T follicular helper cell (primary cell): Measurements from ENCODE around the gene FOXM1.
"Not testable (repeated sequence)": the region's sequence is repeated elsewhere in the genome, so short reads cannot be mapped to it uniquely, and the experiment has no call there.

Experiments used
- DNase-seq: peaks from one replicate; pipeline ENCODE4 v3.0.0-alpha.2; 2020; ENCODE audit warnings: low read depth

Gene FOXM1

DNA sequence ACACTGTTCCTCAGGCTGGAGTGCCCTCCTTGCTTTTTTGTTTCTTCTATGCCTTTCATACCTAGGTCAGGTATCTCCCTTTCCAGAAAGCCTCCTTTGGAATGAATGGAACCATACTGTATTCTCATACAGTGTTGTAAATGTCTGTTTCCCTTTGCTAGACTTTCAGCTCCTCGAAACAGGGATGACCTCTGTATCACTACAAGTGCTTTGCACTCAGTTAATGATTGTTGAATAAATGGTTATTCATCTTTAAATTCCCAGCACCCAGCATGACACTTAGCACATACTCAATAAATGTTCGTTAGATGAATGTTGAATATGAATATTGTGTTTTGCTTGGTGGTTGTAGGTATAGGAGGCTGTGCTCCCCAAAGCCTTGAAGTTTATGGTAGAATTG, 7.8 kb upstream of the FOXM1 start:
- no peak for DNase-seq

DNA sequence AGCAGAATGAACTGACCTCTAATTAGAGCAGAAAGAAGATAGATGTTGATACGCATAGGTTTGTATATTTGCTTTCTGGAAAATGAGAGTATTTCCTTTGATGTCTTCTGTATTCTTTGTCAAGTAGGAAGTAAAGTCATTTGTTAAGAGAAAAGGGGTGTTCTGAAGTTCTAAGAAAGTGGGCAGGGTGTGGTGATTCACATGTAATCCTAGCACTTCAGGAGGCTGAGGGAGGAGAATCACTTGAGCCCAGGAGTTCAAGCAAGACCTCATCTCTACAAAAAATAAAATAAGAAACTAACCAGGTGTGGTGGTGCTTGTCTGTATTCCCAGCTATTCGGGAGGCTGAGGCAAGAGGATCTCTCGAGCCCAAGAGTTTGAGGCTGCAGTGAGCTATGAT, 2.9 kb upstream of the FOXM1 start:
- DNase-seq = no peak

DNA sequence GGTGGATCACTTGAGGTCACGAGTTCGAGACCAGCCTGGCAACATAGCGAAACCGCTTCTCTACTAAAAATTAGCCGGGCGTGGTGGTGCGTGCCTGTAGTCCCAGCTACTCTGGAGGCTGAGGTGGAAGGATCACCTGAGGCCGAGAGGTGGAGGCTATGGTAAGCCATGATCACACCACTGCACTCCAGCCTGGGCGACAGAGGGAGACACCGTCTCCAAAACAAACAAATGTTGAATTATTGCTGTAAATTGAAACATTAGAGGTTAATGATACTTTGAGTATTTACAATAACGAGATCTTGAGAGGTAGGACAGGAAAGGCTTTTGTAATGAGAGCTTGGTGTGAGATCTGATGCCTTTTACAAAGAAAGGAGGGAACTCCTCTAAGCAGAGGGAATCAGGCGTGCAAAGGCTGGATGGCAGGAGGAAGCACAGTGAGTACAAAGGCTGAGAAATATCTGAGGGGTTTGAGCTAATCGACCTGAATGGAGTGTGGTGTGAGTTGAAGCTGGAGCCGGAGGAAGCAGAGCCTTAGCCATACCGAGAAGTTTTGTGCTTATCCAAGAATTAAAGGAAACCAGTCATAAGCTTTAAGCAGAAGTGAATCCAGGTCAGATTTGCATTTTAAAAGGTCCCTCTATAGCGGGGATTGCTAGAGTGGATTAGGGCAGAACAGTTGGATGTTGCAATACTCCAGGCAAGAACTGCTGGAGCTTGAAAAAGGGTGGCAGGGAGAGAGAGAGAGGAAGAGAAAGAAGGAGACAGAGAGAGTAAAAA, 1.2 kb upstream of the FOXM1 start:
- DNase-seq = no peak

DNA sequence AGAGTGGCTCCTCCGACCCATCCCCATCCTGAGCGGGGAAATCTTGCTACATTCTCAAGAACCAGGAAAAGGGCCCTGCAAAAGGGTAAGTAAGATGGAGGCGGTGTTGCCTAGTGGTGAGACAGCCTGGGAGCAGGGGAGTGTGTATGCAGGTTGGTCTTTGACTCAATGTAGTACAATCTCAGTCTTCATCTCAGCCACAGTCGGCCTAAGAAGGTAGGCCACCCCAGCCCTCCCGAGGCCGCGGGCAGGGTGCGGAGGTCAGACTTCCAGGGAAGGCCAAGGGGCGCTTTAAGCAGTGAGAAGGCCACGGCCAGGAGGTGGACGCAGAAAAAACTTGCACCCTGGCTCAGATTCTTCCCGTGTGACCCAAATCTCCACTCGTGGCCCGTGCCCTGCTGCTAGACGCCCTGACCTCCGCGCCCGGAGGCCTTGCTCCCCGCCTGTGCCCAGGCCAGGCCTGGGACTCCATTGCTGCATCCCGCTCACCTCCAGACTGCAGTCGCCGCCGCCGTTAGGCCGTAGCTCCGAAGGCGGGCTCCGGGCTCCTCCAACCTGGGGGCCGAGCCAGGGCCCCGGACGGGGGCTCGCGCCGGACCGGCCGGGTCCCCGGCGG, 435 bp downstream of the FOXM1 start:
- DNase-seq = no peak

DNA sequence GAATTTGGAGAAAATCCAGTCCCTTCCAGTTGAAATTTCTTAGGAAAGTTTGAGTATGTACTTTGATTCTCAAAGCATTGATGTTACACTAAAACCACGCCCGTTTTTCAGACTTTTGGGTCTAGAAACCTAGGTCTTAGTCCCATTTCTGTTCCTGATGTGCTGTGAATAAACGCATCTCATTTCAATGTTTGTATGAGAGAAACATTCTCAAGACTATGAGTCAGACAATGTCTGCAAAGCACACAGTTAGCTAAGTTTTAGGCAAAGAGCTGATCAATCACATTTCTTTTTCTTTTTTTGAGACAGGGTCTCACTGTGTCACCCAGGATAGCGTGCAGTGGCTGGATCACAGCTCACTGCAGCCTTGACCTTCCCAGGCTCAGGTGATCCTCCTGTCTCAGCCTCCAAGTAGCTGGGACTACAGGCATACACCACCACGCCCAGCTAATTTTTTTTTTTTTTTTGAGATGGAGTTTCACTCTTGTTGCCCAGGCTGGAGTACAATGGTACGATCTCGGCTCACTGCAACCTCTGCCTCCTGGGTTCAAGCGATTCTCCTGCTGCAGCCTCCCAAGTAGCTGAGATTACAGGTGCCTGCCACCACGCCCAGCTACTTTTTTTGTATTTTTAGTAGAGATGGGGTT, 7.9 kb downstream of the FOXM1 start:
- DNase-seq = not testable (repeated sequence)

DNA sequence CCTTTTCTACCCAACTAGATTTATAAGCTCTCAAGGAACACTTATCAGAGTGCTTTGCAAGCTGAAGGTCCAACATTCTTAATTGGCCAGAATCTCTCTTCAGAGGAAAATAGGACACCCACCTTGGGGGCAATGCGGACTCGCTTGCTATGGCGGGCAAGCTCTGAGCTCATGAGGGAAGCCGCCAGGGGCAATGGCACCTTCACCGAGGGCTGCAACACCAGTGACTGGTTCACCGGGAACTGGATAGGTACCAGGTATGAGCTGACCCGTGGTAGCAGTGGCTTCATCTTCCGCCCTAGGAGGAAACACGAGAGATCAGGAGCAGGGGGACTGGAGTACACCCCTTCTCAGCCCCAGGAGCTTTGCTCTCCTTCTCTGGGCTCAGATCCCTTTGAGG, 12.8 kb downstream of the FOXM1 start:
- no peak for DNase-seq

DNA sequence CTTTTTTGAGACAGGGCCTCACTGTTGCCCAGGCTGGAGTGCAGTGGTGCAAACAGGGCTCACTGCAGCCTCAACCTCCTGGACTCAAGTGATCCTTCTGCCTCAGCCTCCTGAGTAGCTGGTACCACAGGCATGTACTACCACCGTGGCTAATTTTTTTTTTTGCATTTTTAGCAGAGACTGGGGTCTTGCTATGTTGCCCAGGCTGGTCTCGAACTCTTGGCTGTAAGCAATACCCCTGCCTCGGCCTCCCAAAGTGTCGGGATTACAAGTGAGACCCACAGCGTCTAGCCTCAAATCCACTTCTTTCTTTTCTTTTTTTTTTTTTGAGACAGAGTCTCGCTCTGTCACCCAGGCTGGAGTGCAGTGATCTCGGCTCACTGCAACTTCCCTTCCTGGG, 13.6 kb downstream of the FOXM1 start:
- DNase-seq = not testable (repeated sequence)

DNA sequence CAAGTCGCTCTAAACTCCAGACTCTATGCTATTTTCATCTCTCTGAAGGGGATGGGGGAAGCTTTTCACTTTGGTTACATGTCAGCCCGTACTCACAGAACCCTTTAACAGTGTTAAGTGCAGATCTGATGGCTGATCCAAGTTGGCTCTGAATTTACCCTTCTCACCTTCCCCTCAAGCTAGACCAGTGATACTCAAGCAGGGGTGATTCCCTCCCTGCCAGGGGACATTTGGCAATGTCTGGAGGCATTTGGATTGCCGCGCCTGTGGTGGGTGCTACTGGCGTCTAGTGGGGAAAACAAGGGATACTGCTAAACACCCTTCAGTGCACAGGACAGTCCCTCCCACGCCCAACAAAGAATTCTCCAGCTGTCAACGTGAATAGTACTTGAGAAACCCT, 14.1 kb downstream of the FOXM1 start:
- DNase-seq = no peak

DNA sequence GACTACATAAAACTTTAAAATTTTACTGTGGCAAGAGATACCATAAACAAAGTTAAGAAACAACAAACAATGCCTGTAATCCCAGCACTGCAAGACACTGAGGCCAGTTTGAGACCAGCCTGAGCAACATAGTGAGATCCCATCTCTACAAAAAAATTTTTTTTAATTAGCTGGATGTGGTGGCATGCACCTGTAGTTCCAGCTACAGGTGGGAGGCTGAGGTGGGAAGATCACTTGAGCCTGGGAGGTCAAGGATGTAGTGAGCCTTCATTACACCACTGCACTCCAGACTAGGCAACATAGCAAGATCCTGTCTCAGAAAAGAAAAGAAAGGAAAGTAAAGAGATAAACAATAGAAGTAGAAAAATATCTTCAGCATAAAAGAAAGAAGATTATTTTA, 16.8 kb downstream of the FOXM1 start:
- no peak for DNase-seq

DNA sequence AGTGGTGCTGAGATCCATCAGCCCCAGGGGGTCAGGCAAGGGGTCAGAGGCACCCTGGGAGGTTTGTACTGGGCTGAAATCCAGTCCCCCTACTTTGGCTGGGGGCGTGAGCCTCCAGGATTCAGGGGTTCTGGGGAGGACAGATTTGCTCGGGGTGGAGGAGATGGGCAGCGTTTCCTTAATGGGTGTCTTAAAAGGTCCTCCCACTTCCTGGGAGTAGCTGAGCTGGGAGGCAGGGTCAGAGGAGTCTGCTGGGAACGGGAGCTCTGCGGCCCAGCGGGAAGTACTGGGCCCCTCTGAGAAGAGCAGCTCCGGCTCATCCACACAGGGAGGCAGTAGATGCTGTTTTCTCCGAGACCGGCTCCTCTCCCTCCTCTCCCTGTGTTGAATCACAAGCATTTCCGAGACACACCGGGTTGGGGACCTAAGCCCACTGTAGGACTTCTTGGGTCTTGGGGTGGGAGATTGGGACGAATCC, 18.0 kb downstream of the FOXM1 start:
- DNase-seq = no peak

DNA sequence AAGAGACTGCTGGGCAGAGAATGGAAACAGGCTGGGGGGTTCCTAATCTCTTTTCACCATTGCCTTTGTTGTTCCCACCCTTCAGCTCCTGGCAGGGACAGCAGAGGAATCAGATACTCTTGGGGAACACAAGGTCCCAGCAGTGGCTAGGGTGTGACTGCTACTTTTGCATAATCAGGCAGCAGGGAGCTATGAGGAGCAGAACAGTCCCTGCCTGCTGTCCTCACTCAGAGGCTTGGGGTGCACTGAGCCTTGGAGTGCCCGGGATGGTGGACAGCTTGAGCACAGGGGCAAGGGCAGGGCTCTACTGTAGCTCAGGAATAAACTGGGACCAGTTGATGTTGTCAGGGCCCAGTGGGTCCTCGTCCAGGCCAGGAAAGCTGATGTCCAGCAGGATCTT, 18.6 kb downstream of the FOXM1 start:
- DNase-seq = no peak

DNA sequence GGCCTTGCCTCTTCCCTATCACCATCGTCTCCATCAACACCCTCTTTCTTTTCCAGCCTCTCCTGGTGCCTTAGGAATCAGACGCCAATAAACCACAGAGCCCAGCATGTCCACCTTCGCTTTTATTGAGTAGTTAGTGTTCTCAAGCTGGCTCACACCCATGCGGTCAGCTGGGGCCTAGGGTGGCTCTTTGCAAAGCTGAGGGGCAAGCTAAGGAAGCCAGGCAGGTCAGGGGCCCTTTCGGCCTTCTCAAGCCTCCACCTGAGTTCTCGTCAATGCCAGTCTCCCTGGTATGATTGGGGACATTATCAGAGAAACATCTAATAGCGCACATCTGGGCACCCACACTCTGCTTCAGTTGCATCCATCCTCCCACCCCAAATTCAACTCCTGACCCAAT, 19.4 kb downstream of the FOXM1 start:
- no peak for DNase-seq

DNA sequence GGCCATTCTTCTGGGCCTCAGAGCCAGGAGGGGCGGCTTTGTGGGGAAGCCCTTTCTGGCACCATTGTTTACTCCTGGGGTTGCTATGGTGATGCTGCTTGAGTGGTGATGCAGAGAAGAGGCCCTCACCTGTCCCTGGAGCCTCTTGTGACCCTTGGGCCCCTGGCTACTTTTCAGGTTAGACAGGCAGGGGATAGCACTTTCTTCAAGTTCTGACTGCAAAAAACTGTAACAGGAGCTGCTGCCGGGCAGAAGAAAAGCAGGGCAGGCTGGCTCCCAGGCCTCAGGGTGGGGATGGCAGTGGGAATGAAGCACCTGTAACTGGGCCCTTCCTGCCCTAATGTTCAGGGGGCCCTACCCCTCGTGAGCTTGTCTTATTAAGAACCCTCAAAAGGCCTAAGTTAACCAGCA, 19.9 kb downstream of the FOXM1 start, which contains the start of gene TEX52:
Gene TEX52 (minus strand): TSS at position 19 of the 411 bp plus-strand sequence. CDS start 13 bp downstream, at position 6.
- no peak for DNase-seq

DNA sequence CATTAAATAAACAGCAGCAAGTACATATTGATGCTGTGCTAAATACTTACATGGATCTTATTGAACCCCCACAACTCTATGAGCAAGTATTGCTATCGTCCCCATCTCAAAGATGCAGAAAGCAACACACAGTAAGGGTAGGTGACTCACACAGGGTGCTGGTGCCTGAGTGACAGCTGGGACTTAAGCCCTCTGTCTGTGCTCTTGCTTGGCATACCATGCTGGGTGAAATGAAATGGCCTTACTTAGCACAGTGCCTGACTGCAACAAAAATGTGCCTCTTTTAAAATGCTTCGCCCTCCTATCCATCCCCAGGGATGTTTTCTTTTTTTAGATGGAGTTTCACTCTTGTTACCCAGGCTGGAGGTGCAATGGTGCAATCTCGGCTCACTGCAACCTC, 20.9 kb downstream of the FOXM1 start:
- no peak for DNase-seq

DNA sequence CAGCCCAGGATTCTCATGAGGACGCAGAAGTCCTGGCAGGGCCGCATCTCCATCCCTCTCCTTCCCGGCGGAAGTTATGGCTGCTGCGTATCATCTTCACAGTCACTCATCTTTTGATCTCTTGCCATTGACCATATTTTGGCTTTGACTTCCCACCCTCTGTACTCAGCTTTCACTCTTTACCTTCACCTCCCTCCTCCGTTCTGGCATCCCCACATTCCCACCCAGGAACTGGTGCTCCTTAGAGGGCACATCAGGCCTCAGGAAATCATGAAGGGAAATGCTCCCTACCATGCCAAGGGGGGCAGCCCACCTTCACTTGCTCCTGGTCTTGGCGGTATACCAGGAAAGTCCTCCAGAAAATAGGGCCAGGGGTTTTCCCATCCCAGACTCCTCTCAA, 21.4 kb downstream of the FOXM1 start:
- no peak for DNase-seq

DNA sequence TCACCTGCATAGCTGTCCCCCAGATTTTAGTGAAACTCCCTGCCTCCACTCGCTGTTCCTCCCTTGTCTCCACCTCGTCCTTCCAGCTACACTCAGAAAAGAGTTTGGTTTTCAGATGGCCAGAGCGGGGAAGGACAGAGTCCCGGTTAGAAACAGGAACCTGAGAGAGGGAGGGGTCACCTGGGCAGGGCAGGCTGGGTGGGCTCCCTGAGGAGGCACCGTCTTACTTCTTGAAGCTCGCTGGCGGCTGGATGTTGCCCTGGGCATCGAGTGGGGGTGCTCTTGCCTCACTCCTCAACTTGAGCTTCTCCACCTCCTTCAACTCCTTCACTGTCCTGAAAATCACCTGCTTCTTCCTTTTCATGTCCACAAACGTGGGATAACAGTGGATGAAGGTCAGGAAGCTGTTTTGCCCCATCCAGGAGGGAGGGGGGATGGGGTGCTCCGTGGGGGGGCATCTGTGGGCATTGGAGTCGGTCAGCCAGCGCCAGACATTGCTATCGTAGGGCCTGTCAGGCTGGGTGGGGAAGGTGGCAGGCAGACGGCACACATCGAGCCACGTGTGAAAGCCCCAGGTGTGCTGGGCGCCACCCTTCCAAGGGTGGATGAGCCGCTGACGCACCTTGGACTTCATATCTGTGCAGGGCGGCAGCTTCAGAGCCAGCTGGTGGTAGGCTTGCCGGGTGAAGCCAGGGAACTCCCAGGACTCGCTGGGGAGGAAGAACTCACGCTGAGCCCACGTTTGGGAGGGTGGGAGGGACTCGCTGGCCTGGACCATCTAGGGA, 22.1 kb downstream of the FOXM1 start:
- no peak for DNase-seq

DNA sequence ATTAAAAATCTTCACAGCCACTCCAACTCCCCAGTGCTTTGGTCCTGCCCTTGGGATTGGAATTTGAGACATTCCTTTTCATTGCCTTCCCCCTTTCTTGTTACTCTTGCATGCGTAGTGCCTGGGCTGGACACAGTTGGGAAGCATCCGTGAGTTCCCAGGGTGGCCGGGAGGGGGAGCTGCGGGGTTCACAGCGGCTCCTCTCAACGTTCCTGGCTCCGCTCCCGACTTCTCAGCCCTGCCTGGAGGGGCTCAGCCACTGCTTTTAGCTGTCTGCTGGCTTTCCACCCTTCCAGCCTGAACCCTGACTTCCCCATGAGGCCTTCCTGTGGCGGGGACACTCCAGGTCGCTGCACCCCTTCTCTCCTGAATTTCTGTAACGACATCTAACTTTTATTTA, 23.3 kb downstream of the FOXM1 start:
- no peak for DNase-seq

DNA sequence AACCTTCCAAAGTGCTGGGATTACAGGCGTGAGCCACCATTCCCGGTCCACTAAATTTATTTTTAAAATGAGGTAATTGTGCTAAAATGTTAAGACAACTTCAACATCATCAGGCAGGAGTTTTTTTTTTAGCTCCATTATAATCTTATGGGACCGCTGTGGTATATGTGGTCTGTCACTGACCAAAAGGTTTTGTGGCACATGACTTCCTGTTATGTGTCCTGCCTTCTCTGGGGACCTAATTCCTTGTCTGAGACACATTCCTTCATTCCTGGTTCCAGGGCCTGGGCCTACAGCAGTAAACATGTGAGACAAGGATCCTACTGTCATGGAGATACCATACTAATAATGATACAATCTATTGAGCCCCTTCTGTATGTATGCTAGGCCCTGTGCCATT, 25.0 kb downstream of the FOXM1 start:
- no peak for DNase-seq

DNA sequence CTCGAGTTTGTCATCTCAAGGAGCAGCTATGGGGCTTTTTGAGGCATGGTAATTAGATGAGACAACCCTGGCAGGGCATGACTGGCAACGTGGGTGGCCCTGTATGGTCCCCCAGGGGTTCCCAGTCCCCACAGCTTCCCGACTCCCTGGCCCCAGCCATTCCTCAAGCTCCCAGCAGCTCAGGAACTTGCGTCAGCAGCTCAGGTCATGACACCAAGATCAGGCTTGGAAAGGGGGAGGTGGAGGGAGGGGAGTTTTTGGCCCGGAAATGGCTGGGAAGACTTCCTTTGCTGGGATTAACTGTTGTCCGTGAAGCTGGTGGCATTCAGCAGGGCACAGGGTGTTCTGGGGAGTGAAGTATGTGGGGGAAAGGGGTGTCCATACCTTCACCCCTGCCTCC, 31.7 kb downstream of the FOXM1 start:
- no peak for DNase-seq

DNA sequence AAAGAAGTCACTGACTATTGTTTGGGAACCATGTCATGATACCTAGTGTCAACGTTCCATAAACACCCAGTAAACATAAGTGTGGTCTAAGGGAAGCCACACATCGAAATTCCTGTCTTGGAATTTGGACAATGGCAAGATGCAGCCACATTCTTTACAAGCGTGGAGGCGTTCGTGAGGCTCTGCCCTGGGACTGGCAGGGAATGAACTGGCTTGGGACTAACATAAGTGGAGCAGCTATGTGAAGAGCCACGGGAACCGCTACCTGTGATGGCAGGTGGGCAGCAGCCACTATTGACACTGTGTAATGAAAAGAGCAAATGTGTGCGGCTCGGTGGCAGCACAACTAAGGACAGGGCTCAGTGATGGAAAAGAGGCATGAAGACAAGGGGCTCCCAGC, 32.2 kb downstream of the FOXM1 start:
- no peak for DNase-seq

DNA sequence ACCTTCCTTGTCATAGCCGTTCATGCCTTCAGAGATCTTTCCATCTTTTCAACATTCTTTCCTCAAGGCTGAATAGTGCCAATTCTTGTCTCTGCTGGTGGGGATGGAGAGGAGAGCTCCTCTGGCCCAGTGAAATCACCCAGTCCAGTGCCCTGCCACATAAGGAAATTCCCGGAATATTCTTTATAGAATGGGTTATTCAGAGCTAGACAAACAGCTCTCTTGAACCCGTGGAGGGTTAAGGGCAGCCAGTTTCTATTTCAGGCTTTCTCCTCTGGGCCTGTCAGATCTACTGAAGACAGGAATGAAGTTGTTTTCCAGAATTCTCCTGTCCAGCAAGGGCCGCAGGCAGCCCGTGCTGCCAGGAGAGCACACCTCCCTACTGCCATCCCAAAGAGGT, 34.0 kb downstream of the FOXM1 start:
- DNase-seq = no peak

DNA sequence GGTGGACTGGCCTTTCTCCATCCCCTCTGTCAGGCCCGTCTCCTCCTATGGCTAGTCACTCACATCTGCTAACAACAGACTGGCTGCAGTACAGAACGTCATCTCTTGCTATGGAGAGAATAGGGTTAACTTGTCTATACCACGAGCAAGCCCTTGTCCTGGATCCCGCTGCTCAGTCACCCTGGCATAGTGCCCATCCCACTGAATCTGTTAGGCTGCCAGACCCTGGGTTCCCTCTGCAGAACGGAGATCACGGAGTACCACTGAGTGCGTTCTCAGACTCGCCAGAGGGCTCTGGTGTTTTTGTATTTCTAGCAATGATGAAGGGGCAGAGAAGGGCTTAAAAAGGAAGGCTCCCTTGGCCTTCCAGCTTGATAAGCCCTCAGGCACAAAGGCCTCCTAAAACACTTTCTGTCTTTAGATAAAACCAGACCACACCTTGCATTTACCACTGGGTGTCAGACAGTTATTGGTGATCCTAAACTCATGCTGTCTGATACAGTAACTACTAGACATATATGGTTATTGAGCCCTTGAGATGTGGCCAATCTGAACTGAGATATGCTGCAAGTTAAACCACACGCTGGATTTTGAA, 35.8 kb downstream of the FOXM1 start:
- DNase-seq = no peak
